GM12892 (cell line): ENCODE data around the gene ARHGAP15.

ENCODE experiments used
- POLR2A ChIP-seq: IDR thresholded peaks from 2 replicates; pipeline ENCODE4 v1.6.1; 2011; ENCODE audit warnings: low read depth, low read length, control low read depth
- POLR2AphosphoS5 ChIP-seq: IDR thresholded peaks from 2 replicates; pipeline ENCODE4 v1.6.1; 2011; ENCODE audit warnings: low read depth, low read length, control low read depth
- TAF1 ChIP-seq: IDR thresholded peaks from 2 replicates; pipeline ENCODE4 v1.6.1; 2011; ENCODE audit warnings: low read depth, mild to moderate bottlenecking, control low read depth, low read length, borderline replicate concordance

DNA sequence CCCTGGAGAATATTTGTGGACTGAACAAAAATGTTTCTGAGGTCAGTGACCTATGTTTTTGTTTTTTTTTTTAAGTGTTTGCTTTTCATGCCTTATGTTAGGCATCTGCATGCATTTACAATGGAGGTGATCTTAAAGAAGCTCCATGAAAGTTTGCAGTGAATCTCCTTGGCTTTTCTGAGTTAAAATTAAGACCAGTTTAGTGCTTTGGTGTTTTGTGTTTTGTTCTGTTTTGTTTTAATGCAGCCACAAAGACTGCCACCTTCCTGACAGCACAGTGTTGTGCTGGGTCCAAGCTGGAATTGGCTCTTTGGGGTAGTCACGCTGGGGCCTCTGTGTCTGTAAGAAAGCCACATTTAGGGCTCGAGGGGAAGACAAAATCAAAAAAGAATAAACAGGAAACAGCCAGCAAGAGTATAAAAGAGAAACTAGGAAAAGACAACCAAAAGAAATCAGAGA lies 396.2 kb downstream of the ARHGAP15 start:
- TF ChIP-seq TAF1 = no peak
- TF ChIP-seq POLR2A = no peak
- TF ChIP-seq POLR2AphosphoS5 = no peak
